Kidney (tissue), 14 donors: ENCODE measurements around the gene FYCO1. TPM values are rescaled to one million over a fixed set of nuclear protein-coding genes. Genes with fewer than 3 reads are reported as not detected.

ENCODE experiments used
- DNase-seq, 5 donors: peaks; one replicate each; pipeline ENCODE4 v3.0.0-alpha.2; 2013 to 2020
- FAIRE-seq: peaks from 2 replicates; lab custom pipeline; 2012; peaks lifted over from hg19 to GRCh38; lab: Jason Lieb, UNC
- H3K27ac ChIP-seq, 2 donors: one replicate each; pipeline ENCODE4 v1.7.0; 2013; ENCODE audit warnings: low read depth in 2 of 2, low read length in 2 of 2, inconsistent platforms in 1 of 2
- H3K27me3 ChIP-seq: one replicate; pipeline ENCODE4 v1.7.1; 2013; ENCODE audit warnings: low read length, inconsistent platforms; ENCODE audit not compliant: control insufficient read depth, insufficient read depth
- H3K36me3 ChIP-seq, 3 donors: one replicate each; pipeline versions ENCODE4 v1.7.0 to v1.7.1; 2013; ENCODE audit warnings: low read length in 3 of 3, control low read depth in 1 of 3, inconsistent platforms in 1 of 3; ENCODE audit not compliant: insufficient read depth in 3 of 3, control insufficient read depth in 2 of 3
- H3K4me1 ChIP-seq, 3 donors: one replicate each; pipeline versions ENCODE4 v1.7.0 to v1.7.1; 2013; ENCODE audit warnings: low read length in 3 of 3, inconsistent platforms in 1 of 3, low read depth in 1 of 3; ENCODE audit not compliant: control insufficient read depth in 2 of 3, insufficient read depth in 2 of 3
- H3K4me3 ChIP-seq, 3 donors: one replicate each; pipeline versions ENCODE4 v1.7.0 to v1.8.1; 2013; ENCODE audit warnings: low read length in 3 of 3, control low read depth in 1 of 3, inconsistent platforms in 1 of 3
- H3K9ac ChIP-seq, 3 donors: one replicate each; pipeline versions ENCODE4 v1.7.0 to v1.7.1; 2013; ENCODE audit warnings: low read length in 3 of 3, control low read depth in 1 of 3, inconsistent platforms in 1 of 3
- H3K9me3 ChIP-seq, 3 donors: one replicate each; pipeline versions ENCODE4 v1.7.0 to v1.7.1; 2013; ENCODE audit warnings: low read length in 3 of 3, control low read depth in 1 of 3, inconsistent platforms in 1 of 3; ENCODE audit not compliant: control insufficient read depth in 2 of 3, insufficient read depth in 1 of 3
- CTCF ChIP-seq: IDR thresholded peaks from 3 replicates; pipeline ENCODE4 v1.5.1; 2012; ENCODE audit warnings: mild to moderate bottlenecking, moderate library complexity, borderline replicate concordance; ENCODE audit not compliant: insufficient read depth; ENCODE audit errors: extremely low read depth
- intact Hi-C: fragments of 100-400 bp; cut with DNase I; formaldehyde crosslinking; loops from one replicate; pipeline ENCODE4 v1.11.1; 2022
- polyA plus RNA-seq: library from polyadenylated mRNA; stranded (reverse); fragments of 350-450 nt; fragmentation: Illumina TruSeq; extraction: RNeasy Lipid Tissue Mini Kit (QIAGEN cat#74804); gene quantifications from one replicate; pipeline ENCODE4 v1.2.3, GENCODE V29; 2014; ENCODE audit warnings: low read depth, low replicate concordance; ENCODE audit not compliant: insufficient read depth
- total RNA-seq: library from RNA; stranded (reverse); fragmentation: NEBNext Ultra II Directional; extraction: Animal tissue kit (Norgen Biotek cat#: 25700); gene quantifications from one replicate; pipeline ENCODE4 v1.2.1, GENCODE V29; 2021
- donor health status: control.
- donor health status: control.
- donor health status: control.
- donor health status: control.
- donor health status: control.
- donor health status: DM: yes; HTN: yes; CAD: no.
- donor health status: Normal renal cell carcinoma (clear cell type).

FYCO1 gene
- total and polyA plus RNA-seq, 2 donors from 2014 or later: 11.1 to 39.1 TPM

- no peak overlapping the region for H3K27ac ChIP-seq
- H3K36me3 ChIP-seq: peaks cover 11 to 54% (median 30%) of the 10 kb centered on the region in 3 donors
- intact Hi-C loops: loop anchor here (10.0 kb wide), 1 partner anchor 426 kb away; the partner anchor contains the start of gene CCR5
Measured at GRCh38 chr3:45948881-45949280, 46.7 kb downstream of the FYCO1 start.

GRCh38 chr3:45948311-45948781 lies 47.3 kb downstream of the FYCO1 start:
- Histone ChIP-seq H3K27me3 (no peaks in the 10 kb centered on the region), H3K27ac (no peak overlapping the region), H3K9ac (no peak overlapping the region), H3K4me3 (no peak overlapping the region), H3K4me1 (peaks cover 0 to 10% (median 3%) of the 10 kb centered on the region in 3 donors), H3K9me3 (no peaks in the 10 kb centered on the region), H3K36me3 (peaks cover 11 to 50% (median 30%) of the 10 kb centered on the region in 3 donors)
- DNase-seq (no peak), FAIRE-seq (no peak)
- TF ChIP-seq CTCF: no peak
- intact Hi-C loops: loop anchor here (10.0 kb wide), 1 partner anchor 426 kb away; the partner anchor contains the start of gene CCR5

More at GRCh38 chr3:45948881-45949280, 46.7 kb downstream of the FYCO1 start:
- no peaks in the 10 kb centered on the region for H3K27me3 ChIP-seq
- no peak overlapping the region for H3K9ac ChIP-seq
- no peaks in the 10 kb centered on the region for H3K9me3 ChIP-seq
- H3K4me1 ChIP-seq: peaks cover 0 to 10% (median 3%) of the 10 kb centered on the region in 3 donors
- no peak for TF ChIP-seq CTCF
- no peak overlapping the region for H3K4me3 ChIP-seq
- FAIRE-seq: no peak
- no peak for DNase-seq

- H3K27ac ChIP-seq: no peak overlapping the region
- H3K36me3 ChIP-seq: peaks cover 6 to 44% (median 24%) of the 10 kb centered on the region in 3 donors
- H3K9me3 ChIP-seq: no peaks in the 10 kb centered on the region
- no peaks in the 10 kb centered on the region for H3K27me3 ChIP-seq
- DNase-seq (no peak), FAIRE-seq (no peak)
- no peak overlapping the region for H3K9ac ChIP-seq
- no peak for TF ChIP-seq CTCF
- H3K4me3 ChIP-seq: no peak overlapping the region
- peaks cover 0 to 2% (median under 1%) of the 10 kb centered on the region in 3 donors for H3K4me1 ChIP-seq
- intact Hi-C loops: loop anchor here (10.0 kb wide), 1 partner anchor 427 kb away; the partner anchor contains the start of gene CCR5
Measured at GRCh38 chr3:45947361-45947760, 48.3 kb downstream of the FYCO1 start.
